Activated naive CD4-positive, alpha-beta T cell treated with anti-CD3 and anti-CD28 coated beads, Interleukin-2, amount 50 U/mL, for 72 hours (primary cell): ENCODE results near the gene KREMEN2. TPM values are rescaled to one million over a fixed set of nuclear protein-coding genes. Genes with fewer than 3 reads are reported as not detected.
"Not testable (repeated sequence)": the region's sequence is repeated elsewhere in the genome, so short reads cannot be mapped to it uniquely, and the experiment has no call there.

ENCODE experiments used
- ATAC-seq, 2 donors: fragments of 150-1000 bp; cut with Tn5 transposase; 2 replicates each; pipeline ENCODE4 v1.10.0; 2021; ENCODE audit warnings: mild to moderate bottlenecking in 2 of 2, moderate library complexity in 2 of 2
- DNase-seq, 2 donors: peaks; one replicate each; pipeline ENCODE4 v3.0.0; 2021 to 2022; ENCODE audit warnings: low spot score in 2 of 2
- H3K27ac Mint-ChIP-seq, 2 donors: one replicate each; pipeline ENCODE4 v1.8.0; 2022; ENCODE audit warnings: mild to moderate bottlenecking in 2 of 2, mixed read lengths in 2 of 2
- H3K36me3 Mint-ChIP-seq, 2 donors: one replicate each; pipeline ENCODE4 v1.8.0; 2022; ENCODE audit warnings: mixed read lengths in 2 of 2
- H3K9me3 Mint-ChIP-seq, 2 donors: one replicate each; pipeline ENCODE4 v1.8.0; 2022; ENCODE audit warnings: mixed read lengths in 2 of 2
- total RNA-seq, 2 donors: library from RNA; stranded (reverse); gene quantifications; one replicate each; pipeline ENCODE4 v1.2.3, GENCODE V29; 2022

KREMEN2 gene
- total RNA-seq: not detected

GRCh38 chr16:2963723-2964474 lies at the start of gene KREMEN2:
Gene KREMEN2 (plus strand): TSS chr16:2964275. CDS start chr16:2964521, 246 bp downstream.
- no peak within 1 kb of the TSS for H3K27ac Mint-ChIP-seq
- H3K36me3 Mint-ChIP-seq: peaks cover 0 to 8% of the 10 kb centered on the region in 2 donors
- no peaks in the 10 kb centered on the region for H3K9me3 Mint-ChIP-seq
- DNase-seq (peak; percentile 56 to 62), ATAC-seq (peak in 1 of 2 donors; percentile 16)

GRCh38 chr16:2915196-2915929 lies 48.7 kb upstream of the KREMEN2 start:
- peaks cover 13 to 15% of the 10 kb centered on the region in 2 donors for H3K36me3 Mint-ChIP-seq
- H3K9me3 Mint-ChIP-seq: no peaks in the 10 kb centered on the region
- ATAC-seq (no peak), DNase-seq (no peak)
- peak overlapping the region; percentile 57 to 62 for H3K27ac Mint-ChIP-seq

- peak; percentile 51 to 53 for ATAC-seq
- Mint-ChIP-seq H3K36me3 (peaks cover 0 to 6% of the 10 kb centered on the region in 2 donors), H3K9me3 (no peaks in the 10 kb centered on the region), H3K27ac (peak overlapping the region in 1 of 2 donors; percentile 60)
- DNase-seq: peak in 1 of 2 donors; percentile 70
Observed at GRCh38 chr16:2919511-2920255, 44.4 kb upstream of the KREMEN2 start.

GRCh38 chr16:2923481-2923880 lies 40.6 kb upstream of the KREMEN2 start:
- ATAC-seq (no peak), DNase-seq (no peak)
- Mint-ChIP-seq H3K9me3 (no peaks in the 10 kb centered on the region), H3K27ac (no peak overlapping the region), H3K36me3 (peaks cover 0 to 6% of the 10 kb centered on the region in 2 donors)

- Mint-ChIP-seq H3K27ac (no peak overlapping the region), H3K9me3 (no peaks in the 10 kb centered on the region), H3K36me3 (no peaks in the 10 kb centered on the region)
- DNase-seq (no peak), ATAC-seq (no peak)
Observed at GRCh38 chr16:2924901-2925755, 38.9 kb upstream of the KREMEN2 start.

GRCh38 chr16:2925951-2926649 lies 38.0 kb upstream of the KREMEN2 start:
- no peak for DNase-seq
- H3K9me3 Mint-ChIP-seq: no peaks in the 10 kb centered on the region
- ATAC-seq: no peak
- no peak overlapping the region for H3K27ac Mint-ChIP-seq
- no peaks in the 10 kb centered on the region for H3K36me3 Mint-ChIP-seq

- no peaks in the 10 kb centered on the region for H3K9me3 Mint-ChIP-seq
- no peaks in the 10 kb centered on the region for H3K36me3 Mint-ChIP-seq
- no peak for ATAC-seq
- no peak for DNase-seq
- H3K27ac Mint-ChIP-seq: no peak overlapping the region
Observed at GRCh38 chr16:2926650-2926999, 37.5 kb upstream of the KREMEN2 start.

GRCh38 chr16:2927010-2927646 lies 36.9 kb upstream of the KREMEN2 start:
- peak; percentile 99 for ATAC-seq
- H3K36me3 Mint-ChIP-seq: no peaks in the 10 kb centered on the region
- H3K27ac Mint-ChIP-seq: peak overlapping the region in 1 of 2 donors; percentile 12
- no peaks in the 10 kb centered on the region for H3K9me3 Mint-ChIP-seq
- peak; percentile 82 to 89 for DNase-seq

GRCh38 chr16:2928151-2928550 lies 35.9 kb upstream of the KREMEN2 start:
- ATAC-seq, DNase-seq, H3K27ac Mint-ChIP-seq, H3K36me3 Mint-ChIP-seq, H3K9me3 Mint-ChIP-seq: not testable (repeated sequence)

GRCh38 chr16:2928796-2929195 lies 35.3 kb upstream of the KREMEN2 start:
- DNase-seq (no peak), ATAC-seq (no peak)
- Mint-ChIP-seq H3K36me3 (no peaks in the 10 kb centered on the region), H3K9me3 (no peaks in the 10 kb centered on the region), H3K27ac (no peak overlapping the region)

GRCh38 chr16:2929693-2930092 lies 34.4 kb upstream of the KREMEN2 start:
- no peaks in the 10 kb centered on the region for H3K36me3 Mint-ChIP-seq
- H3K9me3 Mint-ChIP-seq: no peaks in the 10 kb centered on the region
- DNase-seq (no peak), ATAC-seq (no peak)
- no peak overlapping the region for H3K27ac Mint-ChIP-seq

GRCh38 chr16:2930236-2930635 lies 33.8 kb upstream of the KREMEN2 start:
- ATAC-seq (no peak), DNase-seq (no peak)
- Mint-ChIP-seq H3K9me3 (no peaks in the 10 kb centered on the region), H3K36me3 (no peaks in the 10 kb centered on the region), H3K27ac (no peak overlapping the region)

GRCh38 chr16:2931231-2931914 lies 32.7 kb upstream of the KREMEN2 start:
- ATAC-seq, H3K36me3 Mint-ChIP-seq, H3K9me3 Mint-ChIP-seq, DNase-seq, H3K27ac Mint-ChIP-seq: not testable (repeated sequence)

GRCh38 chr16:2933136-2933535 lies 30.9 kb upstream of the KREMEN2 start:
- ATAC-seq: no peak
- no peaks in the 10 kb centered on the region for H3K9me3 Mint-ChIP-seq
- H3K27ac Mint-ChIP-seq: no peak overlapping the region
- no peaks in the 10 kb centered on the region for H3K36me3 Mint-ChIP-seq
- DNase-seq: no peak

- no peaks in the 10 kb centered on the region for H3K36me3 Mint-ChIP-seq
- no peak for ATAC-seq
Observed at GRCh38 chr16:2933701-2934100, 30.4 kb upstream of the KREMEN2 start.

More at GRCh38 chr16:2933701-2934100, 30.4 kb upstream of the KREMEN2 start:
- Mint-ChIP-seq H3K27ac (peak overlapping the region in 1 of 2 donors; percentile 53), H3K9me3 (no peaks in the 10 kb centered on the region)
- no peak for DNase-seq
